Panc1 (cell line): ENCODE measurements around the gene GSS. TPM values are rescaled to one million over a fixed set of nuclear protein-coding genes. Genes with fewer than 3 reads are reported as not detected.

ENCODE experiments used
- ATAC-seq: fragments of 200-7000 bp; cut with Tn5 transposase; 2 replicates; pipeline ENCODE4 v1.9.1; 2020; ENCODE audit warnings: mild to moderate bottlenecking, moderate library complexity
- BruUV-seq: library from RNA; stranded (reverse); fragments of 400-500 nt; replicated peaks from 2 replicates; lab custom pipeline; 2021; lab: Mats Ljungman, UMichigan
- CTCF ChIA-PET: fragments of 300-600 bp; sonication (Branson Sonifier 250); formaldehyde crosslinking; loops from one replicate; lab custom pipeline; 2022; ENCODE audit warnings: antibody characterized with exemption; lab: Charles Lee
- POLR2A ChIA-PET: fragments of 300-600 bp; sonication (Branson Sonifier 250); formaldehyde crosslinking; loops from one replicate; lab custom pipeline; 2022; ENCODE audit warnings: antibody characterized with exemption; lab: Charles Lee
- DNase-seq: peaks from one replicate; pipeline ENCODE4 v3.0.0-alpha.2; 2010; ENCODE audit warnings: low read depth, low spot score
- H3K27ac ChIP-seq: 2 replicates; pipeline ENCODE4 v1.5.1; 2011; ENCODE audit warnings: mild to moderate bottlenecking, low read length, inconsistent platforms
- H3K27me3 ChIP-seq: fragments of 200-500 bp; sonication (Bioruptor generic); 2 replicates; pipeline ENCODE4 v1.6.0; 2014; ENCODE audit warnings: low read length, inconsistent platforms; ENCODE audit not compliant: control insufficient read depth, insufficient read depth
- H3K36me3 ChIP-seq: fragments of 200-500 bp; sonication (Bioruptor generic); 2 replicates; pipeline ENCODE4 v1.5.1; 2014; ENCODE audit warnings: inconsistent platforms, mild to moderate bottlenecking, low read length, moderate library complexity; ENCODE audit not compliant: control insufficient read depth, insufficient read depth
- H3K4me1 ChIP-seq: 2 replicates; pipeline ENCODE4 v1.5.1; 2011; ENCODE audit warnings: inconsistent platforms, mild to moderate bottlenecking, low read length, moderate library complexity; ENCODE audit not compliant: control insufficient read depth, insufficient read depth
- H3K4me3 ChIP-seq, 2 experiments: 2 replicates each; pipeline ENCODE4 v1.5.1; 2011 to 2012; ENCODE audit warnings: low read depth in 2 of 2, low read length in 2 of 2, mild to moderate bottlenecking in 2 of 2, inconsistent platforms in 1 of 2, moderate library complexity in 1 of 2
- H3K9me3 ChIP-seq: fragments of 200-500 bp; sonication (Bioruptor generic); 2 replicates; pipeline ENCODE4 v1.5.1; 2014; ENCODE audit warnings: low read depth, mild to moderate bottlenecking, inconsistent platforms, low read length, moderate library complexity; ENCODE audit not compliant: control insufficient read depth, insufficient read depth
- CTCF ChIP-seq: fragments of 450-650 bp; IDR thresholded peaks from 2 replicates; pipeline ENCODE4 v1.5.1; 2017; ENCODE audit warnings: mild to moderate bottlenecking
- POLR2AphosphoS5 ChIP-seq: IDR thresholded peaks from 2 replicates; pipeline ENCODE4 v1.6.1; 2012; ENCODE audit warnings: mild to moderate bottlenecking, low read depth, low read length, moderate library complexity
- REST ChIP-seq, 2 experiments: IDR thresholded peaks; 2 replicates each; pipeline ENCODE4 v1.6.1; 2011 to 2012; ENCODE audit warnings: low read depth in 2 of 2, control low read depth in 1 of 2, low read length in 1 of 2, mild to moderate bottlenecking in 1 of 2, moderate library complexity in 1 of 2; ENCODE audit not compliant: insufficient read depth in 1 of 2
- SIN3A ChIP-seq: IDR thresholded peaks from 2 replicates; pipeline ENCODE4 v1.6.1; 2012; ENCODE audit warnings: low read depth, mild to moderate bottlenecking, low read length, moderate library complexity, borderline replicate concordance; ENCODE audit not compliant: insufficient read depth
- TCF7L2 ChIP-seq: IDR thresholded peaks from 2 replicates; pipeline ENCODE4 v1.6.1; 2011; ENCODE audit warnings: mild to moderate bottlenecking, low read depth, low read length, inconsistent platforms
- in situ Hi-C: cut with HindIII; loops from 2 replicates; pipeline ENCODE4 v1.10.0; 2016; ENCODE audit warnings: low sequenced_read_pairs, low pct_unique_long_range_greater_than_20kb
- intact Hi-C: fragments of 100-400 bp; cut with micrococcal nuclease; formaldehyde crosslinking; loops from one replicate; pipeline ENCODE4 v1.10.0; 2022; ENCODE audit not compliant: unreplicated experiment
- total RNA-seq: library from RNA; stranded (reverse); gene quantifications from one replicate; pipeline ENCODE4 v1.2.1, GENCODE V29; 2021; ENCODE audit not compliant: unreplicated experiment

The GSS gene
- total RNA-seq, 1 experiment from 2014 or later: 64.8 TPM

- BruUV-seq: no TSS peak
- DNase-seq: no peak
- no peak overlapping the region for H3K4me3 ChIP-seq
- ChIA-PET POLR2A (no interaction called here), CTCF (no interaction called here)
- no peak for ATAC-seq
- no peaks in the 10 kb centered on the region for H3K36me3 ChIP-seq
- intact Hi-C loops (no loop called here), in situ Hi-C loops (no loop called here)
- no peaks in the 10 kb centered on the region for H3K9me3 ChIP-seq
- no peaks in the 10 kb centered on the region for H3K27me3 ChIP-seq
- no peak overlapping the region for H3K27ac ChIP-seq
- H3K4me1 ChIP-seq: no peaks in the 10 kb centered on the region
- TF ChIP-seq REST (IDR thresholded peaks at IDR 0.05; ENCODE audit: insufficient read depth in 1 of 2, low read depth in 2 of 2, low read length in 1 of 2) (no peak), POLR2AphosphoS5 (no peak), SIN3A (no peak), TCF7L2 (no peak), CTCF (no peak)
Measured at GRCh38 chr20:34998331-34998950, 42.8 kb upstream of the GSS start.

GRCh38 chr20:34997774-34998173 is 42.2 kb upstream of the GSS start:
- no peaks in the 10 kb centered on the region for H3K9me3 ChIP-seq
- H3K36me3 ChIP-seq: no peaks in the 10 kb centered on the region
- DNase-seq (no peak), ATAC-seq (no peak)
- in situ Hi-C loops (no loop called here), intact Hi-C loops (no loop called here)
- no peak overlapping the region for H3K27ac ChIP-seq
- H3K4me1 ChIP-seq: no peaks in the 10 kb centered on the region
- H3K4me3 ChIP-seq: no peak overlapping the region
- ChIA-PET POLR2A (no interaction called here), CTCF (no interaction called here)
- TF ChIP-seq TCF7L2 (no peak), CTCF (no peak), SIN3A (no peak), REST (IDR thresholded peaks at IDR 0.05; ENCODE audit: insufficient read depth in 1 of 2, low read depth in 2 of 2, low read length in 1 of 2) (no peak), POLR2AphosphoS5 (no peak)
- no peaks in the 10 kb centered on the region for H3K27me3 ChIP-seq
- no TSS peak for BruUV-seq
